HG03103 (cell line): ENCODE data around the gene NSUN2.
A peak's percentile ranks its signal among the peaks of the same experiment; 100 is the strongest.
"Not testable (repeated sequence)": the region's sequence is repeated elsewhere in the genome, so short reads cannot be mapped to it uniquely, and the experiment has no call there.

Experiments
- ATAC-seq: cut with Tn5 transposase; IDR thresholded peaks from one replicate; pipeline ENCODE4 v1.9.1; 2021; ENCODE audit warnings: low read depth; ENCODE audit not compliant: unreplicated experiment

Gene NSUN2

DNA sequence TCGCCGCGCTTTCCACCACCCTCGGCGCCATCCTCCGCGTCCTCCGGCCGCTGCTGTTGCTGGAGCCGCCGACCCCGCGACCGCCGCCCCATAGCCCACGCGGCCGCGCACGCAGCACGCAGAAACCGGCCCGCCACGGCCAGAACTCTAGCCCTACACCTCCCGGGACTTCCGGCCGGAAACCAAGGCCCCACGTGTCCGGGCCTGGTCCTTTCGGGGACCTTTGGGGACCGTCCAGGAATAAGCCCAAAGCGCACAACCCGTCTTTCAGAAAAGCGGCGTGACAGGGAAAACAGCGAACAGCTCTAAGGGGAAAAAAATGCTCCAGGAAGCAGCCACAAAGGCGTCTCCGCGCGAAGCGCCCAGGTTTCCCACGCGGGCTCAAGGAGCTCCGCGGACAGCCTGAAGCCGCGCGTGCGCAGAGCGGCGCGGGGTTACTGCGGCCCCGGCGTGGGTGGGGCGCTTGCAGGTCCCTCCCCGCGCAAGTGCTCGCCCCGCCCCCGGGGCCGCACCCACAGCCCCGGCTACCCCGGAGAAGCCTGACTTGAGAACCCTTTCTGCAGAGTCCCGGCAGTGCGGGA, at the start of gene NSUN2, which contains the start of gene SRD5A1:
Gene NSUN2, minus strand, starts transcription at position 157 of the 581 bp plus-strand sequence. Its CDS starts 65 bp downstream, at position 92.
Gene SRD5A1, plus strand, starts transcription at position 553 of the 581 bp plus-strand sequence. CDS start 137 bp downstream, outside the sequence.
- peak; percentile 84 for ATAC-seq

DNA sequence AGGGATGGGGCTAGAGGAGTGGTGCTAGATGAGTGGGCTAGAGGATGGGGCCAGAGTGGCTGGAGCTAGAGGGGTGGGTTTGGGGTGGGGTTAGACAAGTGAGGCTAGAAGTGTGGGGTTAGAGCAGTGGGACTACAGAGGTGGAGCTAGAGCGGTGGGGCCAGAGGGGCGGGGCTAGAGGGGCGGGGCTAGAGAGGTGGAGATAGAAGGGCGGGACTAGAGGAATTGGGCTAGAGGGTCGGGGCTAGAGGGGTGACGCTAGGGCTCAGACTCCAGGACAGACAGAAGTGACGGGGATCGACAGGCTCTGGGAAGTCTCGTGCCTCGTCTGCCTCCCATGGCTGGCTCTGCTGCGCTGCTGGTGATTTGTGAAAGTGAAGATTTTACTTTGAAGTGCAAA, 49.4 kb upstream of the NSUN2 start:
- no peak for ATAC-seq

DNA sequence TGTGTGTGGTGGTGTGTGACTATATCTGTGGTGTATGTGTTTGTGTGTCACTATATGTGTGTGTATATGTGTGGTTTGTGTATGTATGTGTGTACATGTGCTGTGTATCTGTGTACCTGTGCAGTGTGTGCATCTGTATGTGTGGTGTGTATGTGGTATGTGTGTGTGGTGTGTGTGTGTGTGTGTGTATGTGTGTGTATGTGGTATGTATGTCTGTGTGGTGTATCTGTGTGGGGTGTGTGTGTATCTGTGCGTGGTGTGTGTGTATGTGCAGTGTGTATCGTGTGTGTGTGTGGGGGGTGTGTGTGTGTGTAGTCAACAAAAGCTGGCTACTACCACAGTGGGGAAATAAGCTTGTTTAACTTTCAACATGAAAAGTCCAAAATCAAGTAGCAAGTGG, 48.8 kb upstream of the NSUN2 start:
- ATAC-seq = no peak

DNA sequence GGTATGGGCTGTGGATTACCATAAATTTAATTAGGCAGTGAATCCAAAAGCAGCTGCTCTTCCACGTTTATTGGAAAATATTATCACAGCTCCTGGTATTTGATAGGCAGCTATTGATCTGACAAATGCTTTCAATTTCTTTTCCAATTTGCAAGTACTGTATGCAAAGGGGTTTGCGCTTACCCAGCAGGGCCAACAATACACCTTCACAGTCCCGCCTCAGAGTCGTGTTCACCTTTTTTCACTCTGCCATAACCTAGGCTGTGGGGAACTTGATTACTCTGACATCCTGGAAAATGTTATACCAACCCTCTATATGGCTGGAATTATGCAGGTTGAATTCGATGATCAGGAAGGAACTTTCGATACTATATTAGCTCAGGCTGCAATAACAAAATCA, 48.1 kb upstream of the NSUN2 start:
- ATAC-seq = no peak

DNA sequence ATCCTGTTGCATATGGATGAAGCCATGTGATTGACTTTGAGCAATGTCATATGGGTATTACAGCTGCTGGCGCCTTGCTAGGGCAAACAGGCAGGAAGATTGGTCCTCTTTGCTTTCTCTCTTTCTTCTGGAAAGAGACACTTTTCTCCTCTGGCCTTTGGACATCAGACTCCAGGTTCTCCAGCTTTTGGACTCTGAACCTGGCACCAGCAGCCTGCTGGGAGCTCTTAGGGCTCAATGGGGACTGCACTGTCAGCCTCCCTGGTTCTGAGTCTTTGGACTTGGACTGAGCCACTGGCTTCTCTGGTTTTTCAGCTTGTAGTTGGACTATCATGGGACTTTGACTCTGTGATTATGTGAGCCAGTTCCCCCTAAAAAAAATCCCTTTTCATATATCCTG, 45.5 kb upstream of the NSUN2 start:
- ATAC-seq = no peak

DNA sequence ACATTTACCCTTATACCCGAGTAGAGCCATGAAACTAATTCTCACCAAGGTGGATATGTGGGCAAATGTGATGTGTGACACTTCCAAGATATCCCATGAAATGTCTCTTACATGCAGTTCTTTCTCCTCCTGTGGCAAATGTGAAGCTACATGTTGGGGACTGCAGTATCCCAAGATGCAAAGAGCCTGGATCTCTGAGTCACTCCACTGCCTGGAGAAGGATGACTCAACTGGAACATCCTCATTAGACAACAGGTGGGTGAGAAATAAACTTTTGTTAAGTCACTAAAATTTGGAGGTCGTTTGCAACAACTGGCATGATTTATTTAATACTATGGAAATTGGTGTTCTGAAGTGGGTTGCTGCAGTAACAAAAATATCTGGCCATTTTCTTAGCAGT, 43.9 kb upstream of the NSUN2 start:
- ATAC-seq = no peak

DNA sequence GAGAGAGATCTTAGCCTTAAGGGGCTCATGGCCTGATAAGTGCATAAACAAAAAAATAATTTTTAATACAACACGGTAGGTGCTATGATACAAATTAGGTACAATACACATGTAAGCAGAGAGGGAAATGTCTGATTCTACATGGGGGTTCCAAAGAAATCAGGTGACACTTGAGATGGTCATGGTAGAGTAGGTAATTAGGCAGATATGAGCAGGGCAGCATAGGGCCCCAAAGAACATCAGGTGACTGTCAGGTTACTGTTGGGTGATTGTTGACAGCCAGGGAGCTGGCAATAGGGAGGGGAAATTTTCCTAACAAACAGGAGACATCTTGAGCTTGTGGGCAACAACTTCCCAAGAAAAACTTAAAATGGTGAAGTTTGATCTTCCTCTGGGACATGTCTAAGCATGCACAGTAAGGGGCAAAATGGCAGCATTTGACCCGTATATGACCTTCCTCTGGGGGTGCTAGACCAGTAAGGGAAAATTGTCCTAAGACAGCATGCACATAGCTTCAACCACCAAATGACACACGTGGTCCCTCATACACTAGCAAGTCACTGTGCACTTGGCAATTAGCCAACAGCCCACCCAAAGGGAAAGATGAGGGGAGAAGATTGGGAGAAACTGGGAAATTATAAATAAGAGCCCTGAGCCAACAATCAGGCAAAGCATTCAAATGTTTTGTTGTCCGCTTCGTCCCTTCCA, 43.1 kb upstream of the NSUN2 start:
- no peak for ATAC-seq

DNA sequence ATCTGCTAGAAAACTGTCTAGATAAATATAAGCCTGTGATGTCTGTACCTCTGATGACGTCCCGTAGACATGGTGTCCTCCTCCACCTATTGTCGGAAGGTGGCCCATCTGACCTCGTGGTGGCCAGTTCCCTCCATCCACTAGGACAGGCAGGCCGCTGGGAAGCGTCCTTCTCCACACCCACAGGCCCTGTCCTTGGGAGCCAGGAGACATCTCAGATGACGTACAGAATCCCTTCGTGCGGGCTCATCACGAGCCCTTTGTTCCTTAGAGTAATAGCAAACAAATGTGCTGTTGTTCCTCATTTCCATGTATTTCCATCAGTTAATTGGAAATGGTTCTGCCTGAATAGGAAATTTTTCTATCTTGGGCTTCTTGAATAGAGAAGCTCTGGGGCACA, 42.0 kb upstream of the NSUN2 start:
- no peak for ATAC-seq

DNA sequence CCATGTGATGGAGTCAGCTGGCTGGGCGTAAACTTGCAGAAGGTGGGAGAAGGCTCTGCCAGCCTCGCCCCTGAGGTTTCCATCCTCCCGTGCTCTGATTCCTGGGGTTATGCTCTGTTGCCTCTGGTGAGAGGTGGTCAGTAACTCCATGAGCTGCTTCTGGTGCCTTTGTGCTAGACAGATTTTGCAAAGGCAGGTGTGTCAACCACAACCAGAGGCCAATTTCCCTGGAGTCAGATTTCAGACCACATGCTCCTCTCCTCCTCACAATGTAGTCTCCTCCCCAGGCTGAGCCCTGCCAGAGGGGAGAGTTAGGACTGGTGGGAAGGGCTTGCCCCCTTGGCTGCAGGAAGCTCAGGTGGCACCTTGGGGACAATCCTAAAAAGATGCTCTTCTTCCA, 41.6 kb upstream of the NSUN2 start:
- ATAC-seq = no peak

DNA sequence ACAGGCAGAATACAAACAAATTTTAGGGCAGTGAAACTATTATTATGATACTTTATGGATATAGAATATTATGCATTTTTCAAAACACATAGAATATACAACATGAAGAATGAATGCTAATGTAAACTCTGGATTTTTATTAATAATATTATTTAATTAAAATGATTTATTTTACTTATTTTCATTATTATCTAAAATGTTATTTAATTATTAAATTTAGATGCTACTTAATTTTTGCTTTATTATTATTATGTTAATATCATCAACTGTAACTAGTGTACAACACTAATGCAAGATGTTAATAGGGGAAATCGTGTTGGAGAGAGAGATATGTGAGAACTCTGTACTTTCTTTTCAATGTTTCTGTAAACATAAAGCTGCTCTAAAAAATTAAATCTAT, 41.1 kb upstream of the NSUN2 start:
- ATAC-seq = no peak

DNA sequence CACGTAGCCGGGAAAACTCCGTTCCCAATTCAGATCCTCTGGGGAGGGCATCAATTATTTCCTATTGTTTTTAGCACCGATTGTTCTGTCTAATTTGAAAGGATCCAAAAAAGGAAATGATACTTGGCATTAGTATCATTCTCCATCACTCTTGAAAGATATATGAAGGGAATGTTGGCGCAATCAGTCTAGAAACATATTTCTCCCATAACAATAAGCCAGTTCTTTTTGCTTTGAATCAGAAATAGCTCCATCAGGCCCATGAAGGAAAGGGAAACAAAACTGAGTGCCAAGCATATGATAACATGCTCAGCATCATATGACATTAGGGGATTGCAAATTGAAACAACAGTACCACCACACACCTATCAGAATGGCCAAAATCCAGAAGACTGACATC, 40.2 kb upstream of the NSUN2 start:
- ATAC-seq = no peak

DNA sequence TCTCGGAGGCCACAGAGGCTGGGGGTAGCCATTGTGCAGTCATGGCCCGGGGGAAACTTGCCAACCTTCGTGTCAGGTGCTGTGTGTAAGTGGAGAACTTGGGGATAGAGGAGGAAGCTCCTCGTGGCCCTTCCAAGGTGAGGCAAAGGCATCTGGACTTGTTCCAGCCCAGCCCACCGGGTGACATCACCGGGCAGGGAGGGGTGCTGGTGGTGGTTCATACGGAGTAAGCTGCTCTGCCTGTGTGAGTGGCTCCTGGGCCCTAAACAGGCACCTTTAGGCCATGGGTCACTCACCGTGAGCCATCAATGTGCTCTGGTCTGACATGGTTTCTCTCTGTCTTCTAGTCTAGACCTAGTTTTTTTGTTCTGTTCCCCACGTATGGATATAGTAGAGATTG, 35.9 kb upstream of the NSUN2 start:
- ATAC-seq = not testable (repeated sequence)

DNA sequence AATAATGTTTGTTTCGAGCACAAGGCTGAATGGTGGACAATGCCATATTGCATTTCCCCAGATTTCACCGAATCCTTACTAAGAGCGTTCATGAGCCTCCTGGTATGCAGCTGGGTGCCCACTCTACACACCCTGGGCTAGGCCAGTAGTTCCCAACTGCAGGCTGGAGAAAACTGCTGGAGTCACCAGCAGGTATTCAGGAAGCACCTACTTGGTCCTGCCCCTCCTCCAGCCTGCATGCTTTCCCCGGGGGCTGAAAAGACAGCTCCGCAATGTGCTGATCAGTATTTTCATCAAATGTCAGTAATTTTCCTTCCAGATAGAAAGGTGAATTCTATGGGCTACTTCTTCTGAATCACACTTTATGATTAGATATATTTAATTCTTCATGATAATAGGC, 34.8 kb upstream of the NSUN2 start:
- no peak for ATAC-seq

DNA sequence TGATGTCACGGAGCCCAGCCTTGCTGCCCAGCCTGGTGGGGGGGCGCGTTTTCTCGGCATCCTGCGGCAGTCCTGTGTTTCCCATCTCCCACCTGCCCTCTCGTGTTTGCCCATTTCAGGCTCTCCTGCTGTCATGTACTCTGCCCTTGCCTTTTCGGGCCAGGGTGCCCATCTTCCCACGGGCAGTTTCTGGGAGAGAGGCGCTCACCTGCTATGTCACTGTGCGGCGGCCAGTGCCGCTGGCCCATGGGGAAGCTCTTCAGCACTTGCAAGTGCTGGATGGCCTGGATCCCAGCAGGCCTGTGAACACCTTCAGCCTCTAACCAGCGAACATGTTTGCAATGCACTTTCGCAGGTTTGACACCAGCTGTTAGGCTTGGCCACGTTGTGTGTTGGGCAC, 33.9 kb upstream of the NSUN2 start:
- ATAC-seq = no peak

DNA sequence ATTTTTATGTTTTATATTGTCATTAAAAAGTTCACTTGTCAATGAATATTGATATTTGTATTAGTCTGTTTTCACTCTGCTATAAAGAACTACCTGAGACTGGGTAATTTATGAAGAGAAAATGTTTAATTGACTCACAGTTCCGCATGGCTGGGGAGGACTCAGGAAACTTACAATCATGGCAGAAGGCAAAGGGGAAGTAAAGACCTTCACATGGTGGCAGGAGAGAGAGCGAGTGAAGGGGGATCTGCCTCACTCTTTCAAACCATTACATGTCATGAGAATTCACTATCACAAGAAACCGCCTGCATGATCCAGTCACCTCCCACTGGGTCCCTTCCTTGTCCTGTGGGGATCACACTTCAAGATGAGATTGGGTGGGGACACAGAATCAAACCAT, 27.8 kb upstream of the NSUN2 start:
- ATAC-seq = peak; percentile 49

DNA sequence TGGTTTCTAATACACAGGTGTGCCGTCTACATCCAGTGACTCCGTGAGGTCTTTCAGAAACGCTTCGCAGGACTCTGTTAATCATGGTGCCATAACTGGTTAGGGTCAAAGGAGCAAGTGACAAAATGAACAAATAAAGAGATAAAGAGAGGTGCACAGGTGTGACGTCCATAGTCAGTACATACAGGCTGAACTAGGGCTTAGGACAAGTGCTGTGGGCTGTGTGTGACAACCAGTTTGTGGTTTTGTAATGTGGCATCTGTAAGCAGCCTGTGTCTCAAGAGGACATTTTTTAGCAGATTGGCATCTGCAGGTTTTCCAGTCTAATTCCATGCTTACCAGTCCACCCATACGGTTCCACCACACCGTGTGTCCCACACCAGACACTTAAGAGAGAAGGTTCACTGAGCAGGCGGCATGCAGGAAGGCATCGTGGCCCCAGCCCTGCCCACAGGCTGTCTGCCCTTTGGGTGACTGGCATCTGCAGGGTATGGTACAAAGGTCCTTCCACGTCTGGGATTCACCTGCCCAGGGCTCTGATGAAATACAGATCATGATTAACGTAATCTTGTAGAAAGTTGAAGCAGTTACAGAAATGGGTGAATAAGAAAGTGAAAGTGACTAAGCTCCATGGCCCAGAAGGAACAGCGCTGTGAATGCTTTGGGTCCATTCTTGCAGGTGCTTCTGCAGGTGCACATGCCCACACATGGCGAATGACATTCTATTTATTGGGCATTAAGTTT, 27.3 kb upstream of the NSUN2 start:
- peak; percentile 81 for ATAC-seq

DNA sequence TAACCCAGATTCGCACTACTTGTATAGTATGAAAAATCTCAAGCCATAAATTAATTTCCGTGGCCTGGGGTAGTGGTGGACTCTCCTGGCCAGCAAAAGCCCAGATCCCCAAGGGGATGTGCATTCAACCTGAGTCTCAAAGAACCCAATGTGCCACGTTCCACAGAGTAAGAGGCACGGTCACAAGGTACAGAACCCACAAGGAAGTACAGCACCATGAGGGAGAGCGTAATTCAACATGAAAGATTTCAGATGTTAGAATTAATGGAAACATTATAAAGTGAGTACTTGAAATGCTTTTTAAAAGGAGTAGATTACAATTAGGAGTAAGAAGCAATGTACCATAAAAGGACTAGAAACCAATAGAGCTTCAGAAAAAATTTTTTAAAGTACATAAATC, 23.8 kb upstream of the NSUN2 start:
- ATAC-seq = no peak

DNA sequence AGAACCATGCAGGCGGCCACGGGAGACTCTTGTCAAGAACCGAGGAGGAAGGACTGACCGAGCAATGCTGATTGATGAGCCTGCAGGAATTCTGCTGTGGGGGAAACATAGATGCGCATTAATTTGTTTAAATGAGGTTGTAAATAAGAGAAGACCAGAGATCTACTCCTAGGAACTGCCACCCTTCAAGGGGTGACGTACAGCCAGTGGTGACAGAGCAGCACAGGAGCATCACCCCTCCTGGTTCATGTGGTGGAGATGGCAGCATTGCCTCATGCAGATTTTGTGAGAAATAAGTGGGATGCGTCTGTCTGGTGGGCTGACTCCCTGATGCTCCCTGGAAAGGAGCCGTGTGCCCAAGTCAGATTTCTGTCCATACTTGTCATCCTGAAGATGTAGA, 22.6 kb upstream of the NSUN2 start:
- ATAC-seq = no peak

DNA sequence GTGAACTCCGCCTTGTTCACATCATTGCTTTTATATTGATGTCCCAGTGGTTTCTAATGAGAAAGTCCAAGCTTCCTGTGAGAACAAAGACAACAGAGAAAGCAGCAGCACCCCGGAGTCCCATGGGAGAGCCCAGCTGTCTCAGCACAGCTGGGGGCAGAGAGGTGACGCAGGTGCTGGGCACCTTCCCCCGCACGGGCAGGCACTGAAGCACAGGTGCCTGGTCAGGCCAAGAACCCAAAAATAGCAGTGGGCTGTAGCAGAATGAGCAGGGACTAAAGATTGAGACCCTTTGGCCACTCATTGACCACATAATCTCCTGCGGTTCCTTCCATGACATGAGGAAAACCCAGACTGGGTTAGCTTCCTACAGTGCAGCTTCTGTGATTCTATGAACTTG, 19.2 kb upstream of the NSUN2 start:
- peak; percentile 89 for ATAC-seq

DNA sequence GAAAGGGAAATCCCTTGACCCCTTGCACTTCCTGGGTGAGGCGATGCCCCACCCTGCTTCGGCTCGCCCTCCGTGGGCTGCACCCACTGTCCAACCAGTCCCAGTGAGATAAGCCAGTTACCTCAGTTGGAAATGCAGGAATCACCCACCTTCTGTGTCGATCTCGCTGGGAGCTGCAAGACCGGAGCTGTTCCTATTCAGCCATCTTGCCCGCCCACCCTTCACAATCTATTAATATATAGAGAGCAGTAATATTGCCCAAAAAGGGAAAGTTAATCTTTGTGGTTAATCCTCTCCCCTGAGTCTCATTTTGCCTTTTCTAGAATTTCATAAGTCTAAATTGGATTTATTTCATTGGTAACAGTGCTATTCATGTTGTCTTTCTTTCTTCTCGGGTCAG, 16.8 kb upstream of the NSUN2 start:
- ATAC-seq = no peak

DNA sequence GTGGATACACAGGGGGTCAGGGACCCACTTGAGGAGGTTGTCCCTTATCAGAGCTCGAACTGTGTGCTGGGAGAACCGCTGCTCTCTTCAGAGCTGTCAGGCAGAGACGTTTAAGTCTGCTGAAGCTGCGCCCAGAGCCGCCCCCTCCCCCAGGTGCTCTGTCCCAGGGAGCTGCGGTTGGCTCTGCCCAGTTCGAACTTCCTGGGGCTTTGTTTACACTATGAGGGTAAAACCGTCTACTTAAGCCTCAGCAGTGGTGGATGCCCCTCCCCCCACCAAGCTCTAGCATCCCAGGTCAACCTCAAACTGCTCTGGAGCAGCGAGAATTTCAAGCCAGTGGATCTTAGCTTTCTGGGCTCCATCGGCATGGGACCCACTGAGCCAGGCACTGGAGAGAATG, 16.3 kb upstream of the NSUN2 start:
- no peak for ATAC-seq
